Measurements from ENCODE around the gene EPGN.

EPGN gene

DNA sequence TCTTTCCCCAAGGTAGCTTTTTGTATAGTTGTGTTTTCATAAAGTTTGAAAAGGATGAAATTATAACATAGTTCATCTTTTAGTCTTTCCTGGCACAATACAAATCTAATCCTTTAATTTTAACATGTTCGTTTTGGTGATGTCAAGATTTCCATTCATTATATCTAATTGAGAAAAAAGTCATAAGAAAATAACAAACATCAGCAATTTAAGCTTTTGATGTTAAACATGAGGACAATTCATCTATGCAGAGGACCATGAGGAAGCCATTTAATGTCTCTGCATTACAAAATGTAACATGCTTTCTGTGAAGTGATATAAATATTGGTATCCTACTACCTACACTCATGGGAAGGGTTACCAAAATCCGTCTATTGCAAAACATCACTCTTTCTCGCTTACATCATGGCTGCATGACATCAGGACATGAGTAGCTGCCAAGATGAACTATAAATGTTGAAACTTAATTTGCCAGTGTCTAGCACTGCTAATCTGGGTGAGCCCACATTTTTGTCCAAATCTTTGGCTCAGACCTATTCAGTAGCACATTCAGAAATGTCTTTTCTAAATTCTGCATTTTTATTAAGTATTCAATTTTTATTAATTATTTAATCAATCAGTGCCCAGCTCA, 9.5 kb downstream of the EPGN start:
- H2AFZ ChIP-seq (ENCODE audit: low read depth, low read length), result no peak overlapping the region
- TF ChIP-seq EZH2 (IDR thresholded peaks at IDR 0.05; ENCODE audit: borderline replicate concordance, low read depth, low read length, severe bottlenecking), result no peak
- no peak for DNase-seq
- no peak overlapping the region for H3K4me3 ChIP-seq (ENCODE audit: low read depth in 1 of 2, low read length in 2 of 2)
- no peaks in the 10 kb centered on the region for H3K27me3 ChIP-seq (ENCODE audit: insufficient read depth, low read length, poor library complexity)
- ATAC-seq (ENCODE audit: insufficient read depth, low read depth), result no peak
- H3K79me2 ChIP-seq (ENCODE audit: insufficient read depth, low read length), result no peaks in the 10 kb centered on the region
- no peaks in the 10 kb centered on the region for H3K9me3 ChIP-seq (ENCODE audit: insufficient read depth, low read length, severe bottlenecking)
- H3K9ac ChIP-seq (ENCODE audit: low read depth, low read length), result no peak overlapping the region
- peaks cover 3% of the 10 kb centered on the region; the same call in 1 of the 2 replicates for H3K4me1 ChIP-seq (ENCODE audit: insufficient read depth, low read length)
- no peaks in the 10 kb centered on the region for H4K20me1 ChIP-seq (ENCODE audit: insufficient read depth, low read length)
- H3K36me3 ChIP-seq (ENCODE audit: insufficient read depth, low read length), result no peaks in the 10 kb centered on the region
- H3K4me2 ChIP-seq (ENCODE audit: insufficient read depth, low read length), result no peak overlapping the region
- H3K27ac ChIP-seq (ENCODE audit: low read length), result no peak overlapping the region

DNA sequence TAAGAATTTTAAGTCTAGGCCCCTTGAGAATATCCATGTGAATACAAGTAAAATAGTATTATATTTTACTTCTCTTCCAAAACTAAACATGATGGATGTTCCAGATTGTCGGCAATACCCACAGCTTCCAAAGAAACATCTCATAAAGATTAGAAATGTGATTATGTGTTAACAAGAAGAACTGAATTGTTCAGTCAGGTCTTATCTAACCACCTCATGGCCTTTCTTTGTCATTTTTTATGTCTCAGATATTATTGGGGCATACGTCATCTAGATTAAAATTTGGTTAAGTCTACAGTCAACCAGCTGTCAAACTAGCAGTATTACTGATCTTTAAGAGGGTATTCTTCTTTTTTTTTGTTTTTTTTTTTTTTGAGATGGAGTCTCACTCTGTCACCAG, 10.0 kb downstream of the EPGN start:
- no peak overlapping the region for H3K9ac ChIP-seq (ENCODE audit: low read depth, low read length)
- no peaks in the 10 kb centered on the region for H3K79me2 ChIP-seq (ENCODE audit: insufficient read depth, low read length)
- H4K20me1 ChIP-seq (ENCODE audit: insufficient read depth, low read length), result no peaks in the 10 kb centered on the region
- no peak overlapping the region for H3K27ac ChIP-seq (ENCODE audit: low read length)
- no peak for ATAC-seq (ENCODE audit: insufficient read depth, low read depth)
- TF ChIP-seq, protein P1, sequence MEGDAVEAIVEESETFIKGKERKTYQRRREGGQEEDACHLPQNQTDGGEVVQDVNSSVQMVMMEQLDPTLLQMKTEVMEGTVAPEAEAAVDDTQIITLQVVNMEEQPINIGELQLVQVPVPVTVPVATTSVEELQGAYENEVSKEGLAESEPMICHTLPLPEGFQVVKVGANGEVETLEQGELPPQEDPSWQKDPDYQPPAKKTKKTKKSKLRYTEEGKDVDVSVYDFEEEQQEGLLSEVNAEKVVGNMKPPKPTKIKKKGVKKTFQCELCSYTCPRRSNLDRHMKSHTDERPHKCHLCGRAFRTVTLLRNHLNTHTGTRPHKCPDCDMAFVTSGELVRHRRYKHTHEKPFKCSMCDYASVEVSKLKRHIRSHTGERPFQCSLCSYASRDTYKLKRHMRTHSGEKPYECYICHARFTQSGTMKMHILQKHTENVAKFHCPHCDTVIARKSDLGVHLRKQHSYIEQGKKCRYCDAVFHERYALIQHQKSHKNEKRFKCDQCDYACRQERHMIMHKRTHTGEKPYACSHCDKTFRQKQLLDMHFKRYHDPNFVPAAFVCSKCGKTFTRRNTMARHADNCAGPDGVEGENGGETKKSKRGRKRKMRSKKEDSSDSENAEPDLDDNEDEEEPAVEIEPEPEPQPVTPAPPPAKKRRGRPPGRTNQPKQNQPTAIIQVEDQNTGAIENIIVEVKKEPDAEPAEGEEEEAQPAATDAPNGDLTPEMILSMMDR (IDR thresholded peaks at IDR 0.05; ENCODE audit: borderline replicate concordance, extremely low read depth, low read length, poor library complexity, severe bottlenecking), result no peak
- TF ChIP-seq EZH2 (IDR thresholded peaks at IDR 0.05; ENCODE audit: borderline replicate concordance, low read depth, low read length, severe bottlenecking), result no peak
- H3K4me3 ChIP-seq (ENCODE audit: low read depth in 1 of 2, low read length in 2 of 2), result no peak overlapping the region
- no peaks in the 10 kb centered on the region for H3K9me3 ChIP-seq (ENCODE audit: insufficient read depth, low read length, severe bottlenecking)
- H3K4me2 ChIP-seq (ENCODE audit: insufficient read depth, low read length), result no peak overlapping the region
- no peak for DNase-seq
- no peaks in the 10 kb centered on the region for H3K36me3 ChIP-seq (ENCODE audit: insufficient read depth, low read length)
- no peaks in the 10 kb centered on the region for H3K27me3 ChIP-seq (ENCODE audit: insufficient read depth, low read length, poor library complexity)
- H3K4me1 ChIP-seq (ENCODE audit: insufficient read depth, low read length), result peaks cover 3% of the 10 kb centered on the region; the same call in 1 of the 2 replicates
- H2AFZ ChIP-seq (ENCODE audit: low read depth, low read length), result no peak overlapping the region

DNA sequence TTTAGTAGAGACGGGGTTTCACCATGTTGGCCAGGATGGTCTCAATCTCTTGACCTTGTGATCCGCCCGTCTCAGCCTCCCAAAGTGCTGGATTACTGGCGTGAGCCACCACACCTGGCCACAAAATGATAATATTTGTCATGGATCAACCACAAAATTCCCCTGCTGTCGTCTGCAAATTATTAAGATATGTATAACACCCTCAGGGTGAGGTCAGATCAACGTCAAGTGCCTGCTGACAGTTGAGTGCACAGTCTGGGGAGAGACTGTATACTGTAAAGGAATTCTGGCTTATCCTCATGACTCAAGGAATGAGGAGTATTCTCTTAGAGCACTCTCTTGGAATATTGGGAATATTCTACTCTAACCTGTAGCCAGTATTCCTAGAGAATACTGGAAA, 11.2 kb downstream of the EPGN start:
- no peak for ATAC-seq (ENCODE audit: insufficient read depth, low read depth)
- H3K36me3 ChIP-seq (ENCODE audit: insufficient read depth, low read length), result no peaks in the 10 kb centered on the region
- H3K79me2 ChIP-seq (ENCODE audit: insufficient read depth, low read length), result no peaks in the 10 kb centered on the region
- H3K9me3 ChIP-seq (ENCODE audit: insufficient read depth, low read length, severe bottlenecking), result no peaks in the 10 kb centered on the region
- DNase-seq, result no peak
- H3K27ac ChIP-seq (ENCODE audit: low read length), result no peak overlapping the region
- TF ChIP-seq, protein P1 (IDR thresholded peaks at IDR 0.05; ENCODE audit: borderline replicate concordance, extremely low read depth, low read length, poor library complexity, severe bottlenecking), result no peak
- no peak for TF ChIP-seq EZH2 (IDR thresholded peaks at IDR 0.05; ENCODE audit: borderline replicate concordance, low read depth, low read length, severe bottlenecking)
- H3K4me1 ChIP-seq (ENCODE audit: insufficient read depth, low read length), result peaks cover 3% of the 10 kb centered on the region; the same call in 1 of the 2 replicates
- H3K9ac ChIP-seq (ENCODE audit: low read depth, low read length), result no peak overlapping the region
- no peaks in the 10 kb centered on the region for H4K20me1 ChIP-seq (ENCODE audit: insufficient read depth, low read length)
- H3K27me3 ChIP-seq (ENCODE audit: insufficient read depth, low read length, poor library complexity), result no peaks in the 10 kb centered on the region
- H3K4me2 ChIP-seq (ENCODE audit: insufficient read depth, low read length), result no peak overlapping the region
- no peak overlapping the region for H2AFZ ChIP-seq (ENCODE audit: low read depth, low read length)
- no peak overlapping the region for H3K4me3 ChIP-seq (ENCODE audit: low read depth in 1 of 2, low read length in 2 of 2)

DNA sequence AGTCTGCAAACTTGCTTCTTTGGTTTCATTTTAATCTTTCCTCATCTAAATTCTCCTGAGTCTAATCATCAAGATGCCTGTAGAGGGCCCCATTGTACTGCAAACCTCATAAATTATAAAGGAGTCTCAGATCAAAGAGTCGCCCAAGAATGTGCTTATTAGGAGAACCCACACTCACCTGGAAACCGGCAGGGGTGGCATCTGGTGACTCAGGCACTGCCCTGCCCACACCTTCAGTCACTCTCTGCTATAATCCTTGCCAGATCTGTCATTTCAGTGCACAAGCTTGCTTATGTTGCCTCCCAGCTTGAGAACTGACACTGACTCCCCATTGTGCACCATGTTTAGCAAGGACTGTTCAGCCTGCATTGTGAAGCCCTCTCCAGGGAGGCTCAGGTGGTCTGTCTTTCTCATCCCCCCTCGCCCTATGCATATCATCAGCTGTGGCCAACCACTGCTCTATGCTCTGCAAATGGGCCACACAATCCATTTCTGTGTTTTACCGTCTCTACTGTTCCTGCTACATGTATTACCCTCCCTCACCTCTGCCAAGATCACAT, 12.4 kb downstream of the EPGN start:
- no peak for TF ChIP-seq EZH2 (IDR thresholded peaks at IDR 0.05; ENCODE audit: borderline replicate concordance, low read depth, low read length, severe bottlenecking)
- TF ChIP-seq, protein P1 (IDR thresholded peaks at IDR 0.05; ENCODE audit: borderline replicate concordance, extremely low read depth, low read length, poor library complexity, severe bottlenecking), result peak; percentile 64
- ATAC-seq (ENCODE audit: insufficient read depth, low read depth), result peak; percentile 88
- Histone ChIP-seq H3K9me3 (ENCODE audit: insufficient read depth, low read length, severe bottlenecking) (no peaks in the 10 kb centered on the region), H2AFZ (ENCODE audit: low read depth, low read length) (no peak overlapping the region), H3K9ac (ENCODE audit: low read depth, low read length) (no peak overlapping the region), H3K27me3 (ENCODE audit: insufficient read depth, low read length, poor library complexity) (peaks cover 3% of the 10 kb centered on the region), H3K4me2 (ENCODE audit: insufficient read depth, low read length) (no peak overlapping the region), H3K4me3 (ENCODE audit: low read depth in 1 of 2, low read length in 2 of 2) (no peak overlapping the region), H3K79me2 (ENCODE audit: insufficient read depth, low read length) (no peaks in the 10 kb centered on the region), H3K4me1 (ENCODE audit: insufficient read depth, low read length) (peaks cover 3% of the 10 kb centered on the region; the same call in 1 of the 2 replicates), H3K36me3 (ENCODE audit: insufficient read depth, low read length) (no peaks in the 10 kb centered on the region), H3K27ac (ENCODE audit: low read length) (no peak overlapping the region), H4K20me1 (ENCODE audit: insufficient read depth, low read length) (no peaks in the 10 kb centered on the region)
- DNase-seq, result peak; percentile 28

Measured in DND-41 (cell line).